Sigmoid colon (tissue), 3 donors: ENCODE measurements around the gene SRP19.
A peak's percentile ranks its signal among the peaks of the same experiment; 100 is the strongest.

ENCODE experiments used
- POLR2A ChIP-seq, 2 donors: fragments of 450-650 bp; IDR thresholded peaks; one replicate each; pipeline ENCODE4 v1.6.1; 2016; ENCODE audit warnings: antibody characterized with exemption in 2 of 2, mild to moderate bottlenecking in 2 of 2, moderate library complexity in 2 of 2
- TF ChIP-seq, protein P1 (sequence below), 4 experiments: fragments of 450-650 bp in 3 of 4; fragments of 200-600 bp in 1 of 4; IDR thresholded peaks; one replicate each; pipeline ENCODE4 v1.5.1; 2016 to 2019; ENCODE audit warnings: antibody characterized with exemption in 4 of 4, mild to moderate bottlenecking in 3 of 4, moderate library complexity in 2 of 4

GRCh38 chr5:112848116-112848811 is 12.8 kb upstream of the SRP19 start:
- TF ChIP-seq, protein P1, sequence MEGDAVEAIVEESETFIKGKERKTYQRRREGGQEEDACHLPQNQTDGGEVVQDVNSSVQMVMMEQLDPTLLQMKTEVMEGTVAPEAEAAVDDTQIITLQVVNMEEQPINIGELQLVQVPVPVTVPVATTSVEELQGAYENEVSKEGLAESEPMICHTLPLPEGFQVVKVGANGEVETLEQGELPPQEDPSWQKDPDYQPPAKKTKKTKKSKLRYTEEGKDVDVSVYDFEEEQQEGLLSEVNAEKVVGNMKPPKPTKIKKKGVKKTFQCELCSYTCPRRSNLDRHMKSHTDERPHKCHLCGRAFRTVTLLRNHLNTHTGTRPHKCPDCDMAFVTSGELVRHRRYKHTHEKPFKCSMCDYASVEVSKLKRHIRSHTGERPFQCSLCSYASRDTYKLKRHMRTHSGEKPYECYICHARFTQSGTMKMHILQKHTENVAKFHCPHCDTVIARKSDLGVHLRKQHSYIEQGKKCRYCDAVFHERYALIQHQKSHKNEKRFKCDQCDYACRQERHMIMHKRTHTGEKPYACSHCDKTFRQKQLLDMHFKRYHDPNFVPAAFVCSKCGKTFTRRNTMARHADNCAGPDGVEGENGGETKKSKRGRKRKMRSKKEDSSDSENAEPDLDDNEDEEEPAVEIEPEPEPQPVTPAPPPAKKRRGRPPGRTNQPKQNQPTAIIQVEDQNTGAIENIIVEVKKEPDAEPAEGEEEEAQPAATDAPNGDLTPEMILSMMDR (IDR thresholded peaks at IDR 0.05), result peak in 3 of 4 experiments; percentile 25 to 44 (median 40)
- no peak for TF ChIP-seq POLR2A (IDR thresholded peaks at IDR 0.05)
